ENCODE measurements around the gene DOCK4. TPM values are rescaled to one million over a fixed set of nuclear protein-coding genes. Genes with fewer than 3 reads are reported as not detected.

The DOCK4 gene
- total RNA-seq, 1 experiment from 2014 or later, result 3.4 TPM

DNA sequence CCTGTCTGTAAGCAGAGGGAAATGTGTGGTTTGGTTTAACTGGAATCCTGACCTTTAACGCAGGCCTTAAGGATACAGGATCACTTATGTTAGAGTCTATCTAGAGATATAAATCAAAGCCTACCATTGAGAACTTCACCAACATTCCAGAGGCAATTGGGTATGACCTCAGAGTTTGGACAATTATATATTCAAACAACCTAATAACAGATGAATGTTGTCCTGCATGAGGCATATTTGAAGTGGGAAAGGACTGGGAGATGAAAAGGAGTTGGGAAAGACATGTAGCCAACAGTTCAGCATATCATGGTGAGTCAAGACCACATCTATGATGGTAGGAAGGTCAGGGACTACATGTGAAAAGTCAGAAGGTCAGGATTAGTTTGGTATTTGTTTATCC is 274.2 kb downstream of the DOCK4 start:
- no TSS peak for BruUV-seq (replicated peaks)

DNA sequence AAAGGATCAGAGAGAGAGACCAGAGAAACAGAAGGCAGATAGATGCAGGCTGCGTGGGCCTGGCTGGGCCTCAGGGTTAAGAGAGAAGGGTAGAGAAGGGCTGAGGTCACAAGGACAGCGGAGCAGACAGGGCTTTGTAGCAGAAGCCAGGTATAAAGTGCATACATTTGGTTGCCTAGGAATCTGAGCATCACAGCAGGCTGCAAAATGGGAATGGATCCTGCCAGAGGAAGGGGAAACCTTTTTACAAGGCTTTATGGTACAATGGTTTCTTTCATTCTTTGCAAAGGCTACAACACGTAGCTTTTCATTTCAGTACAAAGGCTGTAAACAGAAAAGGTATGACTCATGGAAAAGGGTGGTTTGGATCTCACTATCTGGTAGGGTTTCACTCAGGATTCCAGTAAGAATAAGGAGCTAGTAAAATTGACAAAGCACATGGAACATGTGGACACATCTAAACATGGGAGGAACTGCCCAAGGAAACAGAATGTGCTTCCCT is 275.1 kb downstream of the DOCK4 start:
- no peaks in the 10 kb centered on the region for H3K27me3 Mint-ChIP-seq (ENCODE audit: unreplicated experiment)
- BruUV-seq (replicated peaks), result no TSS peak
- H3K4me3 Mint-ChIP-seq (ENCODE audit: low read depth, unreplicated experiment), result no peak overlapping the region
- CTCF ChIA-PET, result interaction anchor here (0.8 to 1.1 kb wide), 2 partner anchors 275 to 912 kb away, joined by 3 read pairs; partner anchors contain the start of genes DOCK4 and ZNF277
- intact Hi-C loops (cut with micrococcal nuclease; ENCODE audit: unreplicated experiment), result no loop called here
- TF ChIP-seq, protein P1, sequence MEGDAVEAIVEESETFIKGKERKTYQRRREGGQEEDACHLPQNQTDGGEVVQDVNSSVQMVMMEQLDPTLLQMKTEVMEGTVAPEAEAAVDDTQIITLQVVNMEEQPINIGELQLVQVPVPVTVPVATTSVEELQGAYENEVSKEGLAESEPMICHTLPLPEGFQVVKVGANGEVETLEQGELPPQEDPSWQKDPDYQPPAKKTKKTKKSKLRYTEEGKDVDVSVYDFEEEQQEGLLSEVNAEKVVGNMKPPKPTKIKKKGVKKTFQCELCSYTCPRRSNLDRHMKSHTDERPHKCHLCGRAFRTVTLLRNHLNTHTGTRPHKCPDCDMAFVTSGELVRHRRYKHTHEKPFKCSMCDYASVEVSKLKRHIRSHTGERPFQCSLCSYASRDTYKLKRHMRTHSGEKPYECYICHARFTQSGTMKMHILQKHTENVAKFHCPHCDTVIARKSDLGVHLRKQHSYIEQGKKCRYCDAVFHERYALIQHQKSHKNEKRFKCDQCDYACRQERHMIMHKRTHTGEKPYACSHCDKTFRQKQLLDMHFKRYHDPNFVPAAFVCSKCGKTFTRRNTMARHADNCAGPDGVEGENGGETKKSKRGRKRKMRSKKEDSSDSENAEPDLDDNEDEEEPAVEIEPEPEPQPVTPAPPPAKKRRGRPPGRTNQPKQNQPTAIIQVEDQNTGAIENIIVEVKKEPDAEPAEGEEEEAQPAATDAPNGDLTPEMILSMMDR (IDR thresholded peaks at IDR 0.05; ENCODE audit: unreplicated experiment), result no peak
- no peaks in the 10 kb centered on the region for H3K9me3 Mint-ChIP-seq (ENCODE audit: low read depth, unreplicated experiment)
- H3K4me1 Mint-ChIP-seq (ENCODE audit: low read depth, unreplicated experiment), result peaks cover 14% of the 10 kb centered on the region
- H3K36me3 Mint-ChIP-seq (ENCODE audit: insufficient read depth, unreplicated experiment), result no peaks in the 10 kb centered on the region
- H3K27ac Mint-ChIP-seq (ENCODE audit: unreplicated experiment), result peak overlapping the region; percentile 60
- peak; percentile 12 for DNase-seq

More for the DNA sequence above, 274.2 kb downstream of the DOCK4 start:
- TF ChIP-seq, protein P1 (IDR thresholded peaks at IDR 0.05; ENCODE audit: unreplicated experiment), result no peak
- no peaks in the 10 kb centered on the region for H3K9me3 Mint-ChIP-seq (ENCODE audit: low read depth, unreplicated experiment)
- H3K4me3 Mint-ChIP-seq (ENCODE audit: low read depth, unreplicated experiment), result no peak overlapping the region
- H3K27ac Mint-ChIP-seq (ENCODE audit: unreplicated experiment), result no peak overlapping the region
- intact Hi-C loops (cut with micrococcal nuclease; ENCODE audit: unreplicated experiment), result no loop called here
- CTCF ChIA-PET, result no interaction called here
- peaks cover 14% of the 10 kb centered on the region for H3K4me1 Mint-ChIP-seq (ENCODE audit: low read depth, unreplicated experiment)
- H3K27me3 Mint-ChIP-seq (ENCODE audit: unreplicated experiment), result no peaks in the 10 kb centered on the region
- no peaks in the 10 kb centered on the region for H3K36me3 Mint-ChIP-seq (ENCODE audit: insufficient read depth, unreplicated experiment)
- DNase-seq, result no peak

DNA sequence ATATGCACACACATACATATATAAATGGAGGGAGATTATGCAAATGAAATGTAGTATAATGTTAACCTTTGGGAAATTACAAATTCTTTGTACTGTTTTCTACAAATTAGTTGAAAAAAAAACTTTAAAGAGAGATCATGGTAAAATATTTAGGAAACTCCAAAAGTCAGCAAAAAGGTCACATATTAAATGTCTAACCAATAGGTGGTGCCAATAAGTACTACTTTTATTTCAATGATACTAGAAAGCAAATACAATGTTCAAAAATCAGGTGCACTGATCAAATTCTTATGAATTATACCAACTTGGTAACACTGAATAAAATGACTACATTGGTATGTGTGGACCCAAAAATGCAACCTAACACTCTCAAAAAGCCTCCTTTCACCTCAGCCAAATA is 276.9 kb downstream of the DOCK4 start:
- no peaks in the 10 kb centered on the region for H3K9me3 Mint-ChIP-seq (ENCODE audit: low read depth, unreplicated experiment)
- no peaks in the 10 kb centered on the region for H3K36me3 Mint-ChIP-seq (ENCODE audit: insufficient read depth, unreplicated experiment)
- H3K27me3 Mint-ChIP-seq (ENCODE audit: unreplicated experiment), result no peaks in the 10 kb centered on the region
- TF ChIP-seq, protein P1 (IDR thresholded peaks at IDR 0.05; ENCODE audit: unreplicated experiment), result no peak
- no peak overlapping the region for H3K4me3 Mint-ChIP-seq (ENCODE audit: low read depth, unreplicated experiment)
- no peak for DNase-seq
- intact Hi-C loops (cut with micrococcal nuclease; ENCODE audit: unreplicated experiment), result loop anchor here (10.0 kb wide), 1 partner anchor 486 kb away; no protein-coding TSS in a partner anchor
- no peak overlapping the region for H3K27ac Mint-ChIP-seq (ENCODE audit: unreplicated experiment)
- CTCF ChIA-PET, result no interaction called here
- H3K4me1 Mint-ChIP-seq (ENCODE audit: low read depth, unreplicated experiment), result peaks cover 14% of the 10 kb centered on the region
- BruUV-seq (replicated peaks), result no TSS peak

DNA sequence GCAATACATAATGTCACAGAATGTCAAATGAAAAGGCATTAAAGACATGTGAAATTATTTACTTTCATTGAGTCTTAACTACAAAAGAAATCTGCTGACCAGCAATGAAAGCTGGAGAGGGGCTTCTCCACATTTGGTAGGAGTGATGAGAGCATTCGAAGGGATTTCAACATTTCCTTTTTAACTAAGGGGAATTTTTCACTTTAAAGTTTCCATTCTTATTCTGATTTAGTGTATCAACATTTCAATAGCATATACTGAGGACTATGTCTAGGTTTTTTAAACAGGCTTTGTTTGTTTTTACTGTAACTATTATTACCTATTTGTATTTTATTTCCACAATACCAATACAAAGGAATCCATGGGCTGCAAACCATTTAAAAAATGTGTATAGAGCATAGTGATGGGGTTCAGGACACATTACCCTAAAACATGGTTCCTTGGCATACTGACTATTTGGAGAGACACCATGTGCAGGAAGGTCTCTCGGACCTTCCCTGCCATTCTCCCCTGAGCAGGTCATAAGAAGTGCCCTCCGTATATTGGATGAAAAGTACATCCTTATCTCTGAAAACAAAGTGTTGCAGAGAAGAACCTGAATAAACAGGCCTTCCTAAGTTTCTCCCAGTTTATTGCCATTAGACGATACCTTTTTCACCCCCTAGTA is 278.7 kb downstream of the DOCK4 start:
- CTCF ChIA-PET, result no interaction called here
- no peaks in the 10 kb centered on the region for H3K9me3 Mint-ChIP-seq (ENCODE audit: low read depth, unreplicated experiment)
- H3K36me3 Mint-ChIP-seq (ENCODE audit: insufficient read depth, unreplicated experiment), result no peaks in the 10 kb centered on the region
- TF ChIP-seq, protein P1 (IDR thresholded peaks at IDR 0.05; ENCODE audit: unreplicated experiment), result no peak
- H3K4me1 Mint-ChIP-seq (ENCODE audit: low read depth, unreplicated experiment), result peaks cover 14% of the 10 kb centered on the region
- no TSS peak for BruUV-seq (replicated peaks)
- no peak overlapping the region for H3K27ac Mint-ChIP-seq (ENCODE audit: unreplicated experiment)
- H3K27me3 Mint-ChIP-seq (ENCODE audit: unreplicated experiment), result no peaks in the 10 kb centered on the region
- intact Hi-C loops (cut with micrococcal nuclease; ENCODE audit: unreplicated experiment), result loop anchor here (10.0 kb wide), 1 partner anchor 487 kb away; no protein-coding TSS in a partner anchor
- DNase-seq, result no peak
- H3K4me3 Mint-ChIP-seq (ENCODE audit: low read depth, unreplicated experiment), result no peak overlapping the region

All from Calu3 (cell line).